HG02571 (cell line): ENCODE data around the gene ANAPC13.

Experiments
- ATAC-seq: cut with Tn5 transposase; IDR thresholded peaks from one replicate; pipeline ENCODE4 v1.9.1; 2021; ENCODE audit warnings: mild to moderate bottlenecking, moderate library complexity; ENCODE audit not compliant: unreplicated experiment

The ANAPC13 gene

DNA sequence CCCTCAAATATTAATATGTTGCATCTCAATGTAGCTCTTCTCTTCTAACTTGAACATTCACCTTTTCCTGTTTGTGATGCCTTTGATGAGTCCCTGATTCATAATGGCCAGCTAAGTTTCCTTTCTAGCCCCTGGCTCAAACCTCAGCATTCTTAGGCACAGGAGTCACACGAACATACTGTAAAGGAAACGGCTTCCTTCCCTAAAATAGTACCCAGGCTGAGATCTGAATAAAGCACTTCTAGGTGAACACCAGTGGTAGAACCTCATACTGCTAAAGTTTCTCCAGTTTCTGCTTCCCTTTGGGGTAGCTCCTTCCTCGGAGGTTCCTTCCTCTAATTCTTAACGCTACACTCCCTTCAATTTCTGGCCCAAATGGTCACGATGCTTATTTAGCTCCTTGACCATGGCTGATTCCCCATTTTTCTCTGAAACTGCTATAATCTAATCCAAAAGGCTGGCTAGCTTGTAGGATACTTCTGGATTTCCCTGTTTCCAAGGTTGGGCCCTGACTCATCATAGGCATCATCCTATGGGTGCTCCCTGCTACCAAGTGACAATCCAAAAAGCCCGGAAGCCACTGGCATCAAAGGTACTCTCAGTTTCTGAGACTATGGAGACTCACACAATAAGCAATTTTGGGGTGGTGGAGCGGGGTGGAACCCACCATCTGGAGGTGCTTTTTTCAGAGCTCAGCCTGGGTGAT is 2.4 kb downstream of the ANAPC13 start:
- no peak for ATAC-seq

- no peak for ATAC-seq
These were observed 3.2 kb downstream of the ANAPC13 start for GRCh38 chr3:134482622-134483021.

DNA sequence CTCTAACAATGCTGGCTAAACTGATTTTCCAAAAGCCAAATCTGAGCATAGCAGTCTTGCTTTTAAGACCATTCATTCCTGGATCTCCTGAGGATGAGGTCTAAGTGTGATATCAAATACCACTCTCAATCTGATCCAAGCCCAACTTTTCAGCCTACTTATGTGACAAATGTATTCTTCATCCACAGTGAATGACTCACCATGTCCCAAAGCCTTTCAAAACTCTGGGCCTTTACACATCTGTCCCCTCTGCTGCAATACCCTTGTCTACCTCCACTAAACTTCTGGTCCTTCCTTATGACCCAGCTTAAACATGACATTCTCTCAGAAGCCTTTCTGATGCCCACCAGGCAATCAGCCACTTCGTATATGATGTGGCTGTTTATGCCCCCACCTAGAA is 4.6 kb downstream of the ANAPC13 start:
- no peak for ATAC-seq

GRCh38 chr3:134480546-134480945 is 5.2 kb downstream of the ANAPC13 start:
- ATAC-seq, result no peak

DNA sequence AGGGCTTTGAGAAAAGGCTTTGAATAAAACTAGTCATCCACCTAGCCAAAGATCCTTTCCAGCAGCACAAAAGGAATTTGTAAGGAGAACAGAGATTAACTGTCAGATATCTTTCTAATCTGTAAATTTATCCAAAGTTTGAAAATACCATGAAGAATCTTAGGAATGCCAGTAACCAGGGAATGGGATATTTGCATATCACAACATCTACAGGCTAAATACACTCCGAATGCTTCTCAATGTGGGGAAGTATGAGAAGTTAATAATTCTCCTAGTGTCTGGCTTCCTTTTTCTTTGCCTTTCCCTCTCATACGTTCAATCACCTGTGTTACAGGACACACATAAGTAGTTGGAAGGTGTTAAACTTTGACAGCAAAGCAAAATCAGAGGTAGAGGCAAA is 7.8 kb downstream of the ANAPC13 start:
- ATAC-seq, result no peak

DNA sequence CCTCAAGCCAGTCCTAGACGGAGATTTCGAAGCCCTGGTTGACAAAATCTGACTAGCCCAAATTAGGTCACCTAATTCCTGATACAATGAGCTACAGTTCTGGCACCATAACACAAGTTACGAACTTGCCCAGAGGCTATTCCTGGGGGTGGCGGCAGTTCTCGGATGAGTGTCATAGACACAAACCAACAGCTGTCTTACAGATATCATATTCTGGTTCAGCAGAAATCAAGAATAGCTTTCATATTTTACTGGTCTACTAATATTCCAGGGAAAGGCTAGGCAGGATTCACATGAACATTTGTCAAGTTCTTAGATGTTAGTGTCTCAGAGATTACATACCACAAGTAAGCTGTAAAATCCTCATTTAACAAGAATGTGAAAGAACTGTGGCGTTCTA is 8.8 kb downstream of the ANAPC13 start:
- no peak for ATAC-seq

DNA sequence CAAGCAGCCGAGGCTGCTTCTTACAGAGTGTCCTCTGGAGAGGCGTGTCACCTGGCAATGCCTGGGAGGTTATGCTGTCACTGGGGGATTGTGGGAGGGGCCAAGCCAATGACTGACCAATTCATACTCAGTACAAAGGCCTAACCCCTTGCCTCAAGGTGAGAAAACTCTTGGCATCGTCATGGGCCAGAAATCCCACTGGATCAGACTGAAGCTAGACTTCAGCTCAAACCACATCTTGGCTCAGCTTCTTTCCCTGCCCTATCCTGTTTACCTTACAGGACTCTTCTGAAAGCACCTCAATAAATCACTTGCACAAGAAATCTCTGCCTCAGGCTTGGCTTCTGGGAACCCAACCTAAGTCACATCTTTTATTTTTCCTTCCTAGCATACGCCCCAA is 9.5 kb downstream of the ANAPC13 start:
- no peak for ATAC-seq

DNA sequence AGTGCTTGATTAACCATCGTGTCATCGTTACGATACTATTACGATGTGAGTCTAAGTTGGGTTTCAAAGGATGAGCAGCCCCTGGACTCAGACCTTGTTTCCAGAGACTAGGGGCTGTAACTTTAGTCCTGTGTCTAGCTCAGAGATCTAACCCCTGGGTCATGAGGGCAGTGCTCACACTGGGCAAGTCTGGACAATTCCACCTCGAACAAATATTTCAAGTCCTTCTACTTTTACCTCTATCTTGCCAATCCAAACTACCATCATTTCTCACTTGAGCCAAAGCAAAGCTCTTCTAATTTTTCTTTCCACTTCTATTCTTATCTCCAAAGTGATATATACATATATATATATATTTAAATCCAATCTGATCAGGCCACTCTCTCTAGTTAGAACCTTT is 10.8 kb downstream of the ANAPC13 start:
- ATAC-seq, result no peak

GRCh38 chr3:134473868-134474546 is 11.8 kb downstream of the ANAPC13 start:
- ATAC-seq, result peak; percentile 62

DNA sequence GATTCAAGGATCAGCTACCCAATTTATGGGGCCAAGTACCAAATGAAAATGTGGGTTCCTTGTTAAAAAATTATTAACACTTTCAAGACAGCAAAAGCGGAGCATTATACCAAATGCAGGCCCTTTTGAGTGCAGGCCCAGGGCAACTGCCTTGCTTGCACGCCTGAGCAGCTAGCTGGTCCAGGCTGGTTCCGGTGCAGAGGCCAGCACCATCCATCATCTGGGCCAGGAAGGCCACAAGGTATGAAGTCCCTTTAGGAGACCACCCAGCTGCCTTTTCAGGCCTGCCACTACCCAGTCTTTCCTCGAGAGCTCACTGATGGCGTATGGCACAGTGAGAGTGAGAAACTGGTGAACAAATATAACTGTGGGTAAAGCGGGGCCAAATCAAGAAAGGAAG is 13.0 kb downstream of the ANAPC13 start:
- no peak for ATAC-seq

GRCh38 chr3:134471521-134472193 is 14.1 kb downstream of the ANAPC13 start:
- ATAC-seq, result no peak

GRCh38 chr3:134468519-134468918 is 17.3 kb downstream of the ANAPC13 start:
- no peak for ATAC-seq

DNA sequence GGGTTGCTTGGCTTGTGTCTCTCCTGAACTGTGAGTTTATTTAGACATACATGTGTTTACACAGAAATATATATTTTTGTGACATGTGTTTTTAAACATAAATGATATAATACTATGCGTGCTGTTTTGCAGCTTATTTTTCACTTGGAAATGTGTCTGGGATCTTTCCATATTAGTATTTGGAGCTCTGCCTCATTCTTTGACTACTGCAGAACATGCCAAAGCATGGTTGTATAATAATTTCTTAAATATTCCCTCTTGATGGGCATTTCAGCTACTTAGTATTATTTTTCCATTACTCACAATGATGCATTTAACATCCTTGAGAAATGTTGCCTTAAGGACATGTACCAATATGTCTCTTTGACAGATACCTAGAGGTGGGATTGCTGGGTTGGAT is 19.5 kb downstream of the ANAPC13 start:
- no peak for ATAC-seq

- no peak for ATAC-seq
These were observed 21.0 kb downstream of the ANAPC13 start for GRCh38 chr3:134464689-134465365.

- ATAC-seq, result no peak
These were observed 21.6 kb downstream of the ANAPC13 start for GRCh38 chr3:134464064-134464688.

DNA sequence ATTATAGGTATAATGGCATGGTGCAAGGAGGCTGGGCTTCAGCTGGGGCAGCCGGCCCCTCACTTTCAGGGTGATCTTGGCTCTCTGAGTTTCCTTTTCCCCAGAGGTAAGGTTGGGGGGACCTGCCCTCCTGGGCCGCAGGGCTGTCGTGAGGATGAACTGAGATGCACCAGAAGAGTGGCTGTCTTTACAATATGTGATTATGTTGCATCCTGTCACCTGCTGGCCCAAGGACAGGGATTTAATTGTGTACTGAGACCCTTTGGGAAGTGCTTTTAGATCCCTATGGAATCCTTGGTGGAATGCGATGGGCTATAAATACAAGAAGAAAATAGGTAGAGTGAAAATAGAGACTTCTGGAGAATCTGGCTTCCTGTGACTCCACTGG is 22.1 kb downstream of the ANAPC13 start:
- no peak for ATAC-seq

- no peak for ATAC-seq
These were observed 23.3 kb downstream of the ANAPC13 start for GRCh38 chr3:134462331-134462941.

GRCh38 chr3:134460965-134461364 is 24.8 kb downstream of the ANAPC13 start:
- ATAC-seq, result no peak

DNA sequence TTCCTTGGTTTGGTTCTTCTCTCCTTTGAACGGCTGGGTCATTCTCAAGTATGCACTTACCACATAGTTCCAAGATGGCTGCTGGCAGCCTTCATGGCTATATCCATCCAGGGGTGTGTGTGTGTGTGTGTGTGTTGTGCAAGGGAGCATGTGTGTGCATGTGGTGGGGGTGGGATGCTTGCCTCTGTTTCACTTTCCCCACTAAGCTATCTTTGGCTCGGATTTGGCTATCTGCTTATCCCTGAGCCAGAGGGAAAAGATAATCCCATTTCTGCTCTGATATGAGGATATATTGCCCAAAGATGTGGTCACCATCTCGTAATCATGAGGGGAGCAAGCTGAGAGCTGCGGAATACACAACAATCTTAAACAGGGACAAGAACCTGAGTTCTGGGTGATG is 26.2 kb downstream of the ANAPC13 start:
- ATAC-seq, result no peak

GRCh38 chr3:134458406-134458945 is 27.3 kb downstream of the ANAPC13 start:
- no peak for ATAC-seq
